ENCODE measurements around the gene ADGRG7.

DNA sequence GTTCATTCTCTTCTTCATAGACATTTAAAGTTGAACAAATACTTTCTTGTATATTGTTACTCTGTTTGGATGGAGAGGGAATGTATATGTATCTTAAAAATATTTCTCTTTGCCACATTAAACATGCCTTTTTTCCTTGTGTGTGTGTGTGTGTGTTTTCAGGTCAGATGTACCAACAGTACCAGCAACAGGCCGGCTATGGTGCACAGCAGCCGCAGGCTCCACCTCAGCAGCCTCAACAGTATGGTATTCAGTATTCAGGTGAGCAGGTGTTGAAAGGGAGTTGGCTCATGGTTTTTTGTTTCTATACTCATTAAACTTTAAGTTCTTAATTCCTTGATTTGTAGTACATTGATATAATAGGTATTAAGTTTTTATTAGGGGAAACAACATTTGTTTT, 135.3 kb downstream of the ADGRG7 start:
- TF ChIP-seq GATA2 (IDR thresholded peaks at IDR 0.05; ENCODE audit: low read depth, low read length) (no peak), GATA3 (IDR thresholded peaks at IDR 0.05; ENCODE audit: low read depth, low read length) (no peak)

Measured in SH-SY5Y (cell line).